ENCODE results near the gene TMEM123. TPM values are rescaled to one million over a fixed set of nuclear protein-coding genes. Genes with fewer than 3 reads are reported as not detected.

The TMEM123 gene
- total and polyA plus RNA-seq, 2 of the 8 experiments (the other 6 are each of a cell fraction or from before 2014, with no cell fraction given) = 75.5 to 80.1 TPM

DNA sequence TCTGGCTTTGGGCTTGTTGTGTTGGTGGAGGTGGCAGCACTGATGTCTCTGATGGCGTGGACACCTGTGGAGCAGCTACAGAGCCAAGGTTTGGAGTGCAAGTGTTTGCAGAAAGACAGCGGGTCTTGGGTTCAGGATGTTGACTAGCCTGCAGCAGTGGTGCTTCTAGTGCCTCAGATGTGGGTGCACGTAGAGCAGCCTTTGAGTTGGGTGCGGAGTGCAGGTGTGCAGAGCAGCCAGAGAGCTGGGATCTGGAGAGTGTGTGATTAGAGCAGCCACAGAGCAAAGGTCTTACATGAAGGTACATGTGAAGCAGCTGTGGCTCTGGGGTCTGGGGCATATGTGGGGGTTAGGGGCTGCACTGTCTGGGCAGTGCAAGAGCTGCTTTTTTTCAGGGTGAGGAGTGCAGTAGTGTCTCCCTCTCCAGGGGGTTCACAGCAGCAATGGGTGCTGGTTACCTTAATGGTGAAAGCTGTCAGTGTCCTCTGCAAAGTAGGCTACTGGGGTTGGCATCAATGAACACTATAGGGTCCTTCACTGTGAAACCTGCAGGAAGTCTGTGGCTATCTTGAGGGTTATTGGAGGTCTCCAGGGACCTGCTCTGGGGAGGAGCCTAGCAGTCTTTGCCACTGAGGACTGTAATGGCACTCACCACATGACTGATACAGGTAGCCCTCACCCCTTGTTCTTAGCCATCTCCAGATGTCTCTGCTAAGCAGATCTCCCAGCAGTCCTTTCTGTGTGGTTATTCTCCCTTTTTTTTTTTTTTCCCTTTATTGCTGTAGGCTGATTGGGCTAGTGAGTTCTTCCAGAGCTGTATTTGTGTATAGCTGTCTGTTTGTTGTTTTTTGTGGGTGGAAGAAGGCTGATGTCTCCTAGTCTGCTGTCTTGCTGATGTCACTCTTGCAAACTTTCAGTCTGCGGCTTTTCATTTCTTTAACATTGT lies 91.2 kb downstream of the TMEM123 start (continued):
- TF ChIP-seq, protein P1, sequence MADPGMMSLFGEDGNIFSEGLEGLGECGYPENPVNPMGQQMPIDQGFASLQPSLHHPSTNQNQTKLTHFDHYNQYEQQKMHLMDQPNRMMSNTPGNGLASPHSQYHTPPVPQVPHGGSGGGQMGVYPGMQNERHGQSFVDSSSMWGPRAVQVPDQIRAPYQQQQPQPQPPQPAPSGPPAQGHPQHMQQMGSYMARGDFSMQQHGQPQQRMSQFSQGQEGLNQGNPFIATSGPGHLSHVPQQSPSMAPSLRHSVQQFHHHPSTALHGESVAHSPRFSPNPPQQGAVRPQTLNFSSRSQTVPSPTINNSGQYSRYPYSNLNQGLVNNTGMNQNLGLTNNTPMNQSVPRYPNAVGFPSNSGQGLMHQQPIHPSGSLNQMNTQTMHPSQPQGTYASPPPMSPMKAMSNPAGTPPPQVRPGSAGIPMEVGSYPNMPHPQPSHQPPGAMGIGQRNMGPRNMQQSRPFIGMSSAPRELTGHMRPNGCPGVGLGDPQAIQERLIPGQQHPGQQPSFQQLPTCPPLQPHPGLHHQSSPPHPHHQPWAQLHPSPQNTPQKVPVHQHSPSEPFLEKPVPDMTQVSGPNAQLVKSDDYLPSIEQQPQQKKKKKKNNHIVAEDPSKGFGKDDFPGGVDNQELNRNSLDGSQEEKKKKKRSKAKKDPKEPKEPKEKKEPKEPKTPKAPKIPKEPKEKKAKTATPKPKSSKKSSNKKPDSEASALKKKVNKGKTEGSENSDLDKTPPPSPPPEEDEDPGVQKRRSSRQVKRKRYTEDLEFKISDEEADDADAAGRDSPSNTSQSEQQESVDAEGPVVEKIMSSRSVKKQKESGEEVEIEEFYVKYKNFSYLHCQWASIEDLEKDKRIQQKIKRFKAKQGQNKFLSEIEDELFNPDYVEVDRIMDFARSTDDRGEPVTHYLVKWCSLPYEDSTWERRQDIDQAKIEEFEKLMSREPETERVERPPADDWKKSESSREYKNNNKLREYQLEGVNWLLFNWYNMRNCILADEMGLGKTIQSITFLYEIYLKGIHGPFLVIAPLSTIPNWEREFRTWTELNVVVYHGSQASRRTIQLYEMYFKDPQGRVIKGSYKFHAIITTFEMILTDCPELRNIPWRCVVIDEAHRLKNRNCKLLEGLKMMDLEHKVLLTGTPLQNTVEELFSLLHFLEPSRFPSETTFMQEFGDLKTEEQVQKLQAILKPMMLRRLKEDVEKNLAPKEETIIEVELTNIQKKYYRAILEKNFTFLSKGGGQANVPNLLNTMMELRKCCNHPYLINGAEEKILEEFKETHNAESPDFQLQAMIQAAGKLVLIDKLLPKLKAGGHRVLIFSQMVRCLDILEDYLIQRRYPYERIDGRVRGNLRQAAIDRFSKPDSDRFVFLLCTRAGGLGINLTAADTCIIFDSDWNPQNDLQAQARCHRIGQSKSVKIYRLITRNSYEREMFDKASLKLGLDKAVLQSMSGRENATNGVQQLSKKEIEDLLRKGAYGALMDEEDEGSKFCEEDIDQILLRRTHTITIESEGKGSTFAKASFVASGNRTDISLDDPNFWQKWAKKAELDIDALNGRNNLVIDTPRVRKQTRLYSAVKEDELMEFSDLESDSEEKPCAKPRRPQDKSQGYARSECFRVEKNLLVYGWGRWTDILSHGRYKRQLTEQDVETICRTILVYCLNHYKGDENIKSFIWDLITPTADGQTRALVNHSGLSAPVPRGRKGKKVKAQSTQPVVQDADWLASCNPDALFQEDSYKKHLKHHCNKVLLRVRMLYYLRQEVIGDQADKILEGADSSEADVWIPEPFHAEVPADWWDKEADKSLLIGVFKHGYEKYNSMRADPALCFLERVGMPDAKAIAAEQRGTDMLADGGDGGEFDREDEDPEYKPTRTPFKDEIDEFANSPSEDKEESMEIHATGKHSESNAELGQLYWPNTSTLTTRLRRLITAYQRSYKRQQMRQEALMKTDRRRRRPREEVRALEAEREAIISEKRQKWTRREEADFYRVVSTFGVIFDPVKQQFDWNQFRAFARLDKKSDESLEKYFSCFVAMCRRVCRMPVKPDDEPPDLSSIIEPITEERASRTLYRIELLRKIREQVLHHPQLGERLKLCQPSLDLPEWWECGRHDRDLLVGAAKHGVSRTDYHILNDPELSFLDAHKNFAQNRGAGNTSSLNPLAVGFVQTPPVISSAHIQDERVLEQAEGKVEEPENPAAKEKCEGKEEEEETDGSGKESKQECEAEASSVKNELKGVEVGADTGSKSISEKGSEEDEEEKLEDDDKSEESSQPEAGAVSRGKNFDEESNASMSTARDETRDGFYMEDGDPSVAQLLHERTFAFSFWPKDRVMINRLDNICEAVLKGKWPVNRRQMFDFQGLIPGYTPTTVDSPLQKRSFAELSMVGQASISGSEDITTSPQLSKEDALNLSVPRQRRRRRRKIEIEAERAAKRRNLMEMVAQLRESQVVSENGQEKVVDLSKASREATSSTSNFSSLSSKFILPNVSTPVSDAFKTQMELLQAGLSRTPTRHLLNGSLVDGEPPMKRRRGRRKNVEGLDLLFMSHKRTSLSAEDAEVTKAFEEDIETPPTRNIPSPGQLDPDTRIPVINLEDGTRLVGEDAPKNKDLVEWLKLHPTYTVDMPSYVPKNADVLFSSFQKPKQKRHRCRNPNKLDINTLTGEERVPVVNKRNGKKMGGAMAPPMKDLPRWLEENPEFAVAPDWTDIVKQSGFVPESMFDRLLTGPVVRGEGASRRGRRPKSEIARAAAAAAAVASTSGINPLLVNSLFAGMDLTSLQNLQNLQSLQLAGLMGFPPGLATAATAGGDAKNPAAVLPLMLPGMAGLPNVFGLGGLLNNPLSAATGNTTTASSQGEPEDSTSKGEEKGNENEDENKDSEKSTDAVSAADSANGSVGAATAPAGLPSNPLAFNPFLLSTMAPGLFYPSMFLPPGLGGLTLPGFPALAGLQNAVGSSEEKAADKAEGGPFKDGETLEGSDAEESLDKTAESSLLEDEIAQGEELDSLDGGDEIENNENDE (IDR thresholded peaks at IDR 0.05; ENCODE audit: insufficient replicate concordance, low read length) = no peak
- no peak for TF ChIP-seq BACH1 (IDR thresholded peaks at IDR 0.05; ENCODE audit: low read length)
- no peak for TF ChIP-seq RFX5 (IDR thresholded peaks at IDR 0.05; ENCODE audit: borderline replicate concordance, low read depth, low read length)
- no peak for TF ChIP-seq EP300 (IDR thresholded peaks at IDR 0.05; ENCODE audit: borderline replicate concordance in 1 of 2, low read depth in 2 of 2, low read length in 2 of 2)
- TF ChIP-seq SUZ12 (IDR thresholded peaks at IDR 0.05; ENCODE audit: low read length) = no peak
- TF ChIP-seq RAD21 (IDR thresholded peaks at IDR 0.05 in 1 of 2, conservative IDR thresholded peaks at IDR 0.05 in 1 of 2; ENCODE audit: low read depth in 2 of 2, low read length in 2 of 2) = no peak
- TF ChIP-seq SP1 (IDR thresholded peaks at IDR 0.05; ENCODE audit: low read depth, low read length) = no peak
- no peak for TF ChIP-seq GTF2F1 (IDR thresholded peaks at IDR 0.05; ENCODE audit: borderline replicate concordance, low read depth, low read length)
- no peak for TF ChIP-seq CHD2 (IDR thresholded peaks at IDR 0.05; ENCODE audit: low read length)
